GM12878 (cell line): Measurements from ENCODE around the gene BTNL2. TPM values are rescaled to one million over a fixed set of nuclear protein-coding genes. Genes with fewer than 3 reads are reported as not detected.

Source experiments
- ATAC-seq: fragments of 200-7000 bp; cut with Tn5 transposase; 3 replicates; pipeline ENCODE4 v1.9.1; 2020; ENCODE audit warnings: mild to moderate bottlenecking, moderate library complexity
- BruUV-seq: library from RNA; stranded (reverse); fragments of 400-500 nt; replicated peaks from 2 replicates; lab custom pipeline; 2021; lab: Mats Ljungman, UMichigan
- CTCF ChIA-PET: fragments of 300-600 bp; sonication (Branson Sonifier 250); formaldehyde crosslinking; extraction: SDS; loops from one replicate; lab custom pipeline; 2021; ENCODE audit warnings: inconsistent platforms; lab: Yijun Ruan, JAX
- POLR2A ChIA-PET: fragments of 350-600 bp; formaldehyde crosslinking; extraction: SDS; loops from one replicate; lab custom pipeline; 2021; ENCODE audit warnings: inconsistent platforms; lab: Charles Lee
- RAD21 ChIA-PET: fragments of 300-600 bp; sonication (Branson Sonifier 250); formaldehyde crosslinking; loops from one replicate; lab custom pipeline; 2023; ENCODE audit warnings: antibody characterized with exemption; ENCODE audit not compliant: unreplicated experiment; lab: Charles Lee
- SMC1A ChIA-PET: fragments of 300-600 bp; sonication (Branson Sonifier 250); formaldehyde crosslinking; loops from one replicate; lab custom pipeline; 2023; ENCODE audit not compliant: unreplicated experiment, uncharacterized antibody; lab: Charles Lee
- DNase-seq: peaks from one replicate; pipeline ENCODE4 v3.0.0-alpha.2; 2011; ENCODE audit warnings: low read depth, low spot score
- FAIRE-seq: peaks from 3 replicates; lab custom pipeline; 2011; peaks lifted over from hg19 to GRCh38; lab: Jason Lieb, UNC
- H2AFZ ChIP-seq: 2 replicates; pipeline ENCODE4 v1.6.0; 2011; ENCODE audit warnings: low read depth, low read length, control low read depth; ENCODE audit not compliant: control insufficient read depth
- H3K27ac ChIP-seq: 2 replicates; pipeline ENCODE4 v1.5.1; 2011; ENCODE audit warnings: control low read depth; ENCODE audit not compliant: control insufficient read depth, insufficient read depth
- H3K27me3 ChIP-seq, 2 experiments: replicated peaks in 1 of 2; 2 replicates each; pipeline versions ENCODE4 v1.6.0 to v1.6.1; 2011; ENCODE audit warnings: low read length in 1 of 2; ENCODE audit not compliant: control insufficient read depth in 2 of 2, insufficient read depth in 2 of 2
- H3K36me3 ChIP-seq, 2 experiments: 2 replicates each; pipeline ENCODE4 v1.5.1; 2011; ENCODE audit warnings: low read length in 1 of 2; ENCODE audit not compliant: control insufficient read depth in 2 of 2, insufficient read depth in 2 of 2
- H3K4me1 ChIP-seq: 2 replicates; pipeline ENCODE4 v1.6.1; 2011; ENCODE audit warnings: mild to moderate bottlenecking, low read length, moderate library complexity, mixed read lengths; ENCODE audit not compliant: control insufficient read depth, insufficient read depth
- H3K4me2 ChIP-seq: 2 replicates; pipeline ENCODE4 v1.6.0; 2011; ENCODE audit warnings: control low read depth; ENCODE audit not compliant: control insufficient read depth, insufficient read depth
- H3K4me3 ChIP-seq: fragments of 200-600 bp; sonication (generic); 2 replicates; pipeline ENCODE4 v1.5.1; 2016
- H3K79me2 ChIP-seq: 2 replicates; pipeline ENCODE4 v1.6.0; 2011; ENCODE audit warnings: low read length; ENCODE audit not compliant: control insufficient read depth, insufficient read depth
- H3K9ac ChIP-seq: 2 replicates; pipeline ENCODE4 v1.8.0; 2011; ENCODE audit warnings: low read length, control low read depth, mixed read lengths; ENCODE audit not compliant: control insufficient read depth, insufficient read depth
- H3K9me3 ChIP-seq: replicated peaks from 3 replicates; pipeline ENCODE4 v1.5.1; 2011; ENCODE audit warnings: mild to moderate bottlenecking, low read length; ENCODE audit not compliant: control insufficient read depth, insufficient read depth
- H4K20me1 ChIP-seq: 2 replicates; pipeline ENCODE4 v1.6.0; 2011; ENCODE audit not compliant: control insufficient read depth, insufficient read depth
- BCL11A ChIP-seq: IDR thresholded peaks from 2 replicates; pipeline ENCODE4 v1.6.1; 2011; ENCODE audit warnings: low read depth, low read length
- MXI1 ChIP-seq: fragments of 150-350 bp; IDR thresholded peaks from 2 replicates; pipeline ENCODE4 v1.6.1; 2011; ENCODE audit warnings: low read depth, mild to moderate bottlenecking, inconsistent platforms, low read length, improper control_type of control experiment
- SPI1 ChIP-seq: IDR thresholded peaks from 2 replicates; pipeline ENCODE4 v1.6.1; 2011; ENCODE audit warnings: low read depth, mild to moderate bottlenecking, low read length, moderate library complexity, borderline replicate concordance; ENCODE audit not compliant: insufficient read depth
- WGBS: methylation state at CpG from one replicate; pipeline ENCODE4 v1.1.6; 2016; ENCODE audit warnings: low lambda C conversion rate; ENCODE audit not compliant: insufficient replicate concordance, insufficient coverage; ENCODE audit errors: missing lambda C conversion rate; 5-methylcytosine and 5-hydroxymethylcytosine counted together
- in situ Hi-C: fragments of 300-500 bp; cut with MboI; formaldehyde crosslinking; loops from 9 replicates; pipeline ENCODE4 v1.14.3; 2018; ENCODE audit warnings: mixed read lengths
- intact Hi-C: fragments of 100-400 bp; cut with micrococcal nuclease; formaldehyde crosslinking; loops from one replicate; pipeline ENCODE4 v1.14.2; 2022; ENCODE audit not compliant: unreplicated experiment
- polyA plus RNA-seq, 11 experiments: library from polyadenylated mRNA; depleted of rRNA in 4 of 11; unstranded in 6 of 11; stranded (reverse) in 5 of 11; fragments of >200 nt; fragmentation: Nextera tagmentation in 4 of 11; fragmentation: Illumina TruSeq in 1 of 11; extraction: Ambion mirVana in 4 of 11; extraction: Trizol in 1 of 11; gene quantifications; 1 replicate in 1 of 11; 2 replicates in 10 of 11; pipeline versions ENCODE4 v1.2.1 to v1.2.3, GENCODE V29; 2011 to 2016; ENCODE audit warnings: inconsistent platforms in 2 of 11, missing spikeins in 2 of 11, low read depth in 1 of 11
- total RNA-seq, 4 experiments: library from RNA; depleted of rRNA in 3 of 4; stranded (reverse); fragments of >200 nt in 3 of 4; fragmentation: Illumina TruSeq in 1 of 4; extraction: Trizol in 1 of 4; gene quantifications; 2 replicates each; pipeline versions ENCODE4 v1.2.1 to v1.2.3, GENCODE V29; 2013 to 2021
- TF ChIP-seq, protein P1 (sequence below): fragments of 150-350 bp; IDR thresholded peaks from 2 replicates; pipeline ENCODE4 v1.6.1; 2014; ENCODE audit warnings: mild to moderate bottlenecking, low read depth, low read length

Gene BTNL2
- total and polyA plus RNA-seq, 10 of the 15 experiments (the other 5 are each of a cell fraction or from before 2014, with no cell fraction given), result 0.11 to 0.29 (median 0.26) TPM; not detected in 5

DNA sequence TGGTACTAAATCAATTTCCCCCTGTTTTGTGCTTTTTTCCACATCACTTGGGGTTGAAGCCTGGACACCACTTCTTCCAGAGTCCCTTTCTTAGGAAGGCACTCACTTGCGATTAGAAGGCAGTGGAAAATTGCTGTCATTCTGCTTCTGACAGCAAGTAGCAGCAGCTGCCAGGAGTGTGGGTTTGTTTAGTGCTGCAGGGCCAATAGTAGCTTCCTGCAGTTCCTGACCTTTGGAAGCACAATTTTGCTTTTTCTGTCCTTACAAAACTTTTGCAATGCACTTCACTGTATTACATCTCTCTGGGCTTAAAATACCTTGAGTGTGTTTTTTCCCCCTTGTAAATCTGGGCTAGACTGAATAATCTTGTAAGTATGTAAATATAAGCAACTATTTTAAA lies 20.2 kb upstream of the BTNL2 start (continued):
- TF ChIP-seq, protein P1, sequence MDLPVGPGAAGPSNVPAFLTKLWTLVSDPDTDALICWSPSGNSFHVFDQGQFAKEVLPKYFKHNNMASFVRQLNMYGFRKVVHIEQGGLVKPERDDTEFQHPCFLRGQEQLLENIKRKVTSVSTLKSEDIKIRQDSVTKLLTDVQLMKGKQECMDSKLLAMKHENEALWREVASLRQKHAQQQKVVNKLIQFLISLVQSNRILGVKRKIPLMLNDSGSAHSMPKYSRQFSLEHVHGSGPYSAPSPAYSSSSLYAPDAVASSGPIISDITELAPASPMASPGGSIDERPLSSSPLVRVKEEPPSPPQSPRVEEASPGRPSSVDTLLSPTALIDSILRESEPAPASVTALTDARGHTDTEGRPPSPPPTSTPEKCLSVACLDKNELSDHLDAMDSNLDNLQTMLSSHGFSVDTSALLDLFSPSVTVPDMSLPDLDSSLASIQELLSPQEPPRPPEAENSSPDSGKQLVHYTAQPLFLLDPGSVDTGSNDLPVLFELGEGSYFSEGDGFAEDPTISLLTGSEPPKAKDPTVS, result no peak
- no peak for TF ChIP-seq BCL11A
- TF ChIP-seq SPI1, result no peak

DNA sequence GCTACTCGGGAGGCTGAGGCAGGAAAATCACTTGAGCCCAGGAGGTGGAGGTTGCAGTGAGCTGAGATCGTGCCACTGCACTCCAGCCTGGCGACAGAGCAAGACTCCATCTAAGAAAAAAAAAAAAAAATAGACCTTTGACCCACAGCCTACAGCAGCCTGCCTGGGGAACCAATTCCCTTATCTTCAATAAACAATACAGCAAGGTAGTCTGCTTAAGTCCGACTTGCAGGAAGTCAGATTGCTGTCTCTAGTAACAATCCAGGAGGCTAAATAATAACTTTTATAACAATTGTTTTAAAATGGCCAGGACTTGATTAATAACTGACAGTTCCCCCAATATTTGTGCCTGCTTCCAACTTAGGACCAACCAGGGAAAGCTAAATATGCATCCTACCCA lies 19.4 kb upstream of the BTNL2 start:
- DNase-seq, result no peak
- no peak for ATAC-seq
- ChIA-PET POLR2A (interaction anchor here (1.4 kb wide), 1 partner anchor 240 kb away, joined by 3 read pairs; the partner anchor contains the start of gene HLA-DQB1), RAD21 (interaction anchor here (0.7 to 2.5 kb wide), 2 partner anchors 12 to 487 kb away, joined by 3 to 16 read pairs; no protein-coding TSS in a partner anchor), SMC1A (interaction anchor here (1.0 to 5.9 kb wide), 8 partner anchors 9 to 359 kb away, joined by 3 to 30 read pairs (median 4); no protein-coding TSS in a partner anchor), CTCF (interaction anchor here (0.8 to 9.5 kb wide), 5 partner anchors 12 to 360 kb away, joined by 3 to 65 read pairs (median 22); no protein-coding TSS in a partner anchor)
- Histone ChIP-seq H2AFZ (no peak overlapping the region), H3K4me2 (no peak overlapping the region), H3K4me3 (no peak overlapping the region), H3K9me3 (no peaks in the 10 kb centered on the region), H3K9ac (no peak overlapping the region), H3K27ac (no peak overlapping the region), H3K79me2 (no peaks in the 10 kb centered on the region), H3K4me1 (no peaks in the 10 kb centered on the region), H3K27me3 (peaks cover 0 to 3% of the 10 kb centered on the region in 2 experiments; a peak in 2 of 4 replicates), H3K36me3 (no peaks in the 10 kb centered on the region), H4K20me1 (no peaks in the 10 kb centered on the region)
- in situ Hi-C loops, result loop anchor here (5.0 kb wide), 1 partner anchor 271 kb away; no protein-coding TSS in a partner anchor
- intact Hi-C loops, result no loop called here
- BruUV-seq, result no TSS peak
- 62% methylated on average over 4 of the region's 4 CpGs for WGBS
- FAIRE-seq, result no peak
- TF ChIP-seq MXI1, result no peak
